HG03378 (cell line): ENCODE results near the gene PLEKHA6.

Experiments
- ATAC-seq: cut with Tn5 transposase; IDR thresholded peaks from one replicate; pipeline ENCODE4 v1.9.1; 2021; ENCODE audit warnings: mild to moderate bottlenecking, moderate library complexity; ENCODE audit not compliant: unreplicated experiment

The PLEKHA6 gene

DNA sequence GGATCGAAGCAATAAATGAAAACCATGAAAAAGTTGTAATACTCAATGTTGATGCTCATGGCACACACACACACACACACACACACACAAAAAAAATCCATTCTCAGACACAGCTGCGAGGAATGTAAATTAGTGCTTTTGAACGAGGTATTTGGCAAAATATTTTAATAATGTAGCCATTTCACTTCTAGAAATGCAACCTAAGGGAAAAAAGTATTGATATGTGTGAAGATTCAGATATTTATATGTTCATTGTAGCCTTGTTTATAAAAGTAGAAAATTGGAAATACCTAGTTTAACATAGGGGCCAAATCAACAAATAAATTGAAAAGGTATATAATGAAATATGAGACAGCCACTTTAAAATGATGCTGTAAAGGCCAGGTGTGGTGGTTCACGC lies 3.8 kb downstream of the PLEKHA6 start:
- no peak for ATAC-seq

DNA sequence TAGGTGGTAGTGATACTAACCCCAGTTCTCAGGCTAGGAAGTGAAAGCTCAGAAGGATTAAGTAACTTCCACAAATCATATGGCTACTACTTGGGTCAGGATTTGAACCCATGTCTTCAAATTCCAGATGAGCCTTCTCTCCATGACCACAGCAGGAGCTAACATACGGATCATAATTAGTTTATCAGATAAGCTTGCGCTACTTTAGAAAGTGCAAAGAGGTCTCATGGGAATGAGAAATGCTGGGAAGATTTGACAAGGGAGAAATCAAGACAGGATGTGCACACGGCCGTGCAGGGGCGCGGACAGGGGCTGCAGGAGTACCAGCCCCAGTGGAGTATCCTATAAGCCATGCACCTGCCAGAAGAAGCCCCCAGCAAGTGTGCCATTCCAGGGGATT lies 5.2 kb downstream of the PLEKHA6 start:
- ATAC-seq: no peak

- no peak for ATAC-seq
Observed at GRCh38 chr1:204353213-204353910, 6.4 kb downstream of the PLEKHA6 start.

- ATAC-seq: no peak
Observed at GRCh38 chr1:204350857-204351573, 8.7 kb downstream of the PLEKHA6 start.

- no peak for ATAC-seq
Observed at GRCh38 chr1:204350312-204350711, 9.4 kb downstream of the PLEKHA6 start.

GRCh38 chr1:204349602-204350001 lies 10.1 kb downstream of the PLEKHA6 start:
- no peak for ATAC-seq

GRCh38 chr1:204348722-204349121 lies 11.0 kb downstream of the PLEKHA6 start:
- no peak for ATAC-seq

- ATAC-seq: no peak
Observed at GRCh38 chr1:204348242-204348641, 11.5 kb downstream of the PLEKHA6 start.

- ATAC-seq: no peak
Observed at GRCh38 chr1:204345941-204346645, 13.6 kb downstream of the PLEKHA6 start.

GRCh38 chr1:204345438-204345841 lies 14.3 kb downstream of the PLEKHA6 start:
- ATAC-seq: no peak

GRCh38 chr1:204344665-204345355 lies 14.9 kb downstream of the PLEKHA6 start:
- no peak for ATAC-seq

DNA sequence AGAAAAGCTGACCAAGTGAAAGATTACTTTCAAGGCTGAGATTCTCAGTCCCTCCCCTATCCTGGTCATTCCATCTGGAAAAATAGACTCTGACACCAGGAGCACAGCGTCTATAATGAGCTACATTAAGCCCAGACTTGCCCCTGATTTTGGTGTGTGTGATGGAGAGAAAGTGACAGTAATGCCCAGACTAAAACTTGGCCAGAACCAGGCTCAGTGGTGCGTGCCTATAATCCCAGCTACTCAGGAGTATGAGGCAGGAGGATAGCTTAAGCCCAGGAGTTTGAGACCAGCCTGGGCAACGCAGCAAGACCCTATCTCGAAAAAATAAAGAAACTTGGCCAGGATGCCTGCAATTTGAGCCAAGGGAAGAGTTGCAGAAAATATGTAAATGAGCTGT lies 15.9 kb downstream of the PLEKHA6 start:
- ATAC-seq: no peak

DNA sequence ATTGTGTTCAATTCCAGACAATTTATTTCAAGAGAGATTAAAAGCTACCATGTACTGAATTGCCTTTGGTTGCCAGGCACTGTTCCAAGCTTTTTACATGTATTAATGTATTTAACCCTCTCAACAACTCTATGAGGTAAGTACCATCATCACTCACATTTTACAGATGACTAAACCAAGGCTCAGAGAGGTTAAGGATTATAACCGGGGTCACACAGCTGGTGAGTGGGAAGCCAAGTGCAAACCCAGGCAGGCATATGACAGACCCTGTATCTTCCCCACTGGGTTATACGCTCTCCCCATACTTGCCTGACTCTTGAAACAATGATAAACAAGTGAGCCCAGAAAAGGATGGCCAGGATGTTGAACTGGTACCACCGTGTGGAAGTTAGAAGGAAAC lies 16.5 kb downstream of the PLEKHA6 start:
- ATAC-seq: no peak

DNA sequence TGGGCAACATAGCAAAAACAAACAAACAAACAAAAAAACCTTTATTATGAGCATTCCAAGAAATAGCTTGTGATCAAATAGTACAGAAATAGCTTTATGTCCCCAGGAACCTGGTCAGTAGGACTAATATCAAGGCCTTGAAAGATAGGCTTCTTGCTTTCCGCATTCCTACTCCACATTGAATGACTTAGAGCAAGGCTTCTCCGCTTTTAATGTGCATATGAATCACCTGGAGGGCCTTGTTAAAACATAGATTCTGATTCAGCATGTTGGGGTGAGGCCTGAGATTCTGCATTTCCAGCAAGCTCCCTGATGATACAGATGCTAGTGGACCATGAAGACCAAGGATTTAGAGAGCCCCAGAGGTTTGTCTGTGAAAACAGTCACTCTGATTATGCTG lies 17.4 kb downstream of the PLEKHA6 start:
- ATAC-seq: no peak

DNA sequence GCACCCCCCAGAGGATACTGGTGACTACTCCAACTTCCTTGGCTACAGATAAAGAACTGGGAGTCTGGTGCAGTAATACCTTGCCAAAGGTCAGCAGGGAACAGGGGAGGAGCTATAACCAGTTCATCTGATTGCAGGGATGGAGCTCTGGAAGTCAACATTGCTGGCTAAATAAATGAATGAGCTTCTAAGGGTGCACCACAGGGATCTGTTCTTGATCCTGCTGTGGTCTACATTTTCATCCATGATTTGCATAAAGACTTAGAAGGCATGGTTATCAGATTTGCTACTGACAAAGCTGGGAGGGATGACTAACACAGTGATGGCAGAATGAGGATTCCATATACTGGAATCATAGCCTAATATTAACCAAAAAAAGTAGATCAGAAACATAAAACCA lies 18.3 kb downstream of the PLEKHA6 start:
- ATAC-seq: no peak

GRCh38 chr1:204340081-204340889 lies 19.4 kb downstream of the PLEKHA6 start:
- ATAC-seq: no peak

GRCh38 chr1:204339541-204339940 lies 20.2 kb downstream of the PLEKHA6 start:
- ATAC-seq: no peak

GRCh38 chr1:204338997-204339396 lies 20.7 kb downstream of the PLEKHA6 start:
- no peak for ATAC-seq

- ATAC-seq: no peak
Observed at GRCh38 chr1:204338360-204338759, 21.4 kb downstream of the PLEKHA6 start.

GRCh38 chr1:204337583-204337982 lies 22.1 kb downstream of the PLEKHA6 start:
- no peak for ATAC-seq

GRCh38 chr1:204337036-204337429 lies 22.7 kb downstream of the PLEKHA6 start:
- ATAC-seq: no peak
